MM.1S (cell line): ENCODE measurements around the gene CCDC102B.

Experiments used
- DNase-seq: peaks from one replicate; pipeline ENCODE4 v3.0.0-alpha.2; 2015
- H2AFZ ChIP-seq: fragments of 300-600 bp; sonication (generic); 2 replicates; pipeline ENCODE4 v1.6.0; 2016; ENCODE audit warnings: antibody characterized with exemption, low read length
- H3F3A ChIP-seq: fragments of 300-600 bp; sonication (generic); 2 replicates; pipeline ENCODE4 v1.6.1; 2016; ENCODE audit warnings: mild to moderate bottlenecking, antibody characterized with exemption, low read length, moderate library complexity, mixed read lengths; ENCODE audit not compliant: insufficient read depth
- H3K27ac ChIP-seq: fragments of 300-600 bp; sonication (generic); 2 replicates; pipeline ENCODE4 v1.5.1; 2016; ENCODE audit warnings: mild to moderate bottlenecking, low read length
- H3K27me3 ChIP-seq: fragments of 300-600 bp; sonication (generic); replicated peaks from 2 replicates; pipeline ENCODE4 v1.6.0; 2016; ENCODE audit warnings: low read length; ENCODE audit not compliant: insufficient read depth
- H3K36me3 ChIP-seq: fragments of 300-600 bp; sonication (generic); replicated peaks from 2 replicates; pipeline ENCODE4 v1.6.1; 2016; ENCODE audit warnings: mild to moderate bottlenecking, low read length, mixed read lengths; ENCODE audit not compliant: insufficient read depth
- H3K4me1 ChIP-seq: fragments of 300-600 bp; sonication (generic); 2 replicates; pipeline ENCODE4 v1.6.1; 2016; ENCODE audit warnings: low read length, mixed read lengths
- H3K4me2 ChIP-seq: fragments of 300-600 bp; sonication (generic); 2 replicates; pipeline ENCODE4 v1.6.0; 2016; ENCODE audit warnings: low read depth, low read length
- H3K4me3 ChIP-seq: fragments of 300-600 bp; sonication (generic); 2 replicates; pipeline ENCODE4 v1.5.1; 2016; ENCODE audit warnings: low read length, mixed read lengths
- H3K79me2 ChIP-seq: fragments of 300-600 bp; sonication (generic); 2 replicates; pipeline ENCODE4 v1.6.1; 2016; ENCODE audit warnings: mixed run types, low read length, mixed read lengths
- H3K9ac ChIP-seq: fragments of 300-600 bp; sonication (generic); 2 replicates; pipeline ENCODE4 v1.6.1; 2016; ENCODE audit warnings: low read length, mixed read lengths
- H3K9me2 ChIP-seq: fragments of 300-600 bp; sonication (generic); replicated peaks from 2 replicates; pipeline ENCODE4 v1.6.1; 2016; ENCODE audit warnings: mild to moderate bottlenecking, low read length, mixed read lengths; ENCODE audit not compliant: insufficient read depth
- H3K9me3 ChIP-seq: fragments of 300-600 bp; sonication (generic); replicated peaks from 2 replicates; pipeline ENCODE4 v1.6.1; 2016; ENCODE audit warnings: mild to moderate bottlenecking, low read length, mixed read lengths; ENCODE audit not compliant: insufficient read depth
- H4K20me1 ChIP-seq: fragments of 300-600 bp; sonication (generic); 2 replicates; pipeline ENCODE4 v1.6.1; 2016; ENCODE audit warnings: mild to moderate bottlenecking, low read length, moderate library complexity, mixed read lengths; ENCODE audit not compliant: insufficient read depth
- CTCF ChIP-seq: fragments of 300-600 bp; sonication (generic); IDR thresholded peaks from 2 replicates; pipeline ENCODE4 v1.5.1; 2016; ENCODE audit warnings: antibody characterized with exemption, low read length, mixed read lengths
- EZH2 ChIP-seq: fragments of 300-600 bp; sonication (generic); optimal IDR thresholded peaks from 2 replicates; pipeline ENCODE3; 2017; ENCODE audit warnings: low read depth, mild to moderate bottlenecking, antibody characterized with exemption, low read length, mixed read lengths
- EZH2phosphoT487 ChIP-seq: fragments of 300-600 bp; sonication (generic); IDR thresholded peaks from 2 replicates; pipeline ENCODE4 v1.6.1; 2018; ENCODE audit warnings: antibody characterized with exemption, low read length

Gene CCDC102B

GRCh38 chr18:68897286-68897685 is 99.4 kb downstream of the CCDC102B start:
- Histone ChIP-seq H3K4me3 (no peak overlapping the region), H3K4me1 (peaks cover 6% of the 10 kb centered on the region; the same call in 1 of the 2 replicates), H3K27ac (no peak overlapping the region), H2AFZ (no peak overlapping the region), H3K79me2 (no peaks in the 10 kb centered on the region), H3F3A (no peaks in the 10 kb centered on the region), H3K27me3 (no peaks in the 10 kb centered on the region), H3K9me3 (no peaks in the 10 kb centered on the region), H3K4me2 (no peak overlapping the region), H3K9ac (no peak overlapping the region), H3K9me2 (no peaks in the 10 kb centered on the region), H4K20me1 (no peaks in the 10 kb centered on the region), H3K36me3 (no peaks in the 10 kb centered on the region)
- no peak for DNase-seq
- no peak for TF ChIP-seq CTCF
- no peak for TF ChIP-seq EZH2
- no peak for TF ChIP-seq EZH2phosphoT487

GRCh38 chr18:68909579-68909978 is 111.7 kb downstream of the CCDC102B start:
- Histone ChIP-seq H3K4me2 (no peak overlapping the region), H3K79me2 (no peaks in the 10 kb centered on the region), H3K9ac (no peak overlapping the region), H2AFZ (no peak overlapping the region), H3K4me3 (no peak overlapping the region), H3K27ac (no peak overlapping the region), H4K20me1 (no peaks in the 10 kb centered on the region), H3K9me2 (no peaks in the 10 kb centered on the region), H3K27me3 (no peaks in the 10 kb centered on the region), H3K4me1 (no peaks in the 10 kb centered on the region), H3K36me3 (no peaks in the 10 kb centered on the region), H3F3A (no peaks in the 10 kb centered on the region), H3K9me3 (no peaks in the 10 kb centered on the region)
- TF ChIP-seq EZH2phosphoT487 (no peak), CTCF (no peak), EZH2 (no peak)
- no peak for DNase-seq

- Histone ChIP-seq H3K4me3 (no peak overlapping the region), H3K27ac (no peak overlapping the region), H3K4me1 (no peaks in the 10 kb centered on the region), H3K9me2 (no peaks in the 10 kb centered on the region), H3F3A (no peaks in the 10 kb centered on the region), H3K4me2 (no peak overlapping the region), H3K9ac (no peak overlapping the region), H3K9me3 (no peaks in the 10 kb centered on the region), H2AFZ (no peak overlapping the region), H3K36me3 (no peaks in the 10 kb centered on the region), H3K27me3 (no peaks in the 10 kb centered on the region), H4K20me1 (no peaks in the 10 kb centered on the region), H3K79me2 (no peaks in the 10 kb centered on the region)
- DNase-seq = no peak
- TF ChIP-seq EZH2phosphoT487 (no peak), CTCF (no peak), EZH2 (no peak)
Observed at GRCh38 chr18:68915061-68915460, 117.2 kb downstream of the CCDC102B start.

GRCh38 chr18:68916734-68917133 is 118.9 kb downstream of the CCDC102B start:
- no peak overlapping the region for H3K27ac ChIP-seq
- DNase-seq = no peak
- no peaks in the 10 kb centered on the region for H3K36me3 ChIP-seq
- H2AFZ ChIP-seq = no peak overlapping the region
- no peaks in the 10 kb centered on the region for H3K27me3 ChIP-seq
- TF ChIP-seq CTCF (no peak), EZH2phosphoT487 (no peak), EZH2 (no peak)
- H3F3A ChIP-seq = no peaks in the 10 kb centered on the region
- H3K9me2 ChIP-seq = no peaks in the 10 kb centered on the region
- no peaks in the 10 kb centered on the region for H3K9me3 ChIP-seq
- H3K4me1 ChIP-seq = no peaks in the 10 kb centered on the region
- no peak overlapping the region for H3K4me3 ChIP-seq
- H4K20me1 ChIP-seq = no peaks in the 10 kb centered on the region
- no peaks in the 10 kb centered on the region for H3K79me2 ChIP-seq
- H3K9ac ChIP-seq = no peak overlapping the region
- H3K4me2 ChIP-seq = no peak overlapping the region
